Measurements from ENCODE around the gene SLC6A12. TPM values are rescaled to one million over a fixed set of nuclear protein-coding genes. Genes with fewer than 3 reads are reported as not detected.
"Not testable (repeated sequence)": the region's sequence is repeated elsewhere in the genome, so short reads cannot be mapped to it uniquely, and the experiment has no call there.

SLC6A12 gene
- total and polyA plus RNA-seq, 9 of the 15 experiments (the other 6 are each of a cell fraction or from before 2014, with no cell fraction given): not detected

DNA sequence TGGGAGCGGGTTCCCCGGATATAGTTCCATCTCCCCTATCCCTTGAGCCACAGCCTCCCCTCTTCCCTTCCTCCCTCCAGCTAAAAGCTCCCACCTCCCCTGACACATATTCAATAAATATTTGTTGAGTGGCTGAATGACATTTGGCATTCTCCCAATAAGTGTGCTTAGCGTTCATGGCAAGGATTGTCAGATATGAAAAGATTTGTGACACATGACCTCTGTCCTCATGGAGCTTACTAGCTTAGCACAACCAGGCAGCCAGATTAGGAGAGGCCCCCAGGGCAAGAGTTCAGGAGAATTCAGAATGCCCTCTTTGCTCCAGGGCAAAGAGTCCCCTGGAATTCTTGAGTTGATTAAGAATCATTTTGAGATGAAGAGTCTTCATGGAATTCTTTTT is 22.5 kb upstream of the SLC6A12 start:
- Histone ChIP-seq H3K9ac (ENCODE audit: insufficient read depth in 1 of 2, low read depth in 2 of 2, low read length in 2 of 2) (no peak overlapping the region), H3K27ac (ENCODE audit: extremely low read depth, low read depth, low read length) (no peak overlapping the region), H3K79me2 (ENCODE audit: control insufficient read depth, insufficient read depth, low read length) (no peaks in the 10 kb centered on the region), H3K27me3 (ENCODE audit: control insufficient read depth in 2 of 2, insufficient read depth in 2 of 2, low read length in 2 of 2) (peaks cover 4 to 36% of the 10 kb centered on the region in 2 experiments), H3K4me1 (replicated peaks in 1 of 2; ENCODE audit: control insufficient read depth in 2 of 2, insufficient read depth in 2 of 2, low read length in 2 of 2) (no peaks in the 10 kb centered on the region; a peak in 1 of 5 replicates), H2AFZ (ENCODE audit: low read depth, low read length) (no peak overlapping the region), H3K4me3 (no peak overlapping the region), H3K4me2 (ENCODE audit: insufficient read depth, low read length) (no peak overlapping the region), H3K9me3 (replicated peaks; ENCODE audit: control insufficient read depth, insufficient read depth, low read depth, low read length) (0 out of 2 replicates have a peak, but pooled peaks cover 1% of the 10 kb centered on the region), H4K20me1 (replicated peaks; ENCODE audit: control insufficient read depth, insufficient read depth, low read length) (no peaks in the 10 kb centered on the region), H3K36me3 (ENCODE audit: control insufficient read depth, insufficient read depth, low read length) (no peaks in the 10 kb centered on the region), H3K9me1 (ENCODE audit: control insufficient read depth, insufficient read depth, low read length) (no peaks in the 10 kb centered on the region)
- WGBS (ENCODE audit: insufficient coverage, low coverage, missing lambda C conversion rate): 24% methylated on average over 3 of the region's 3 CpGs
- no peak for FAIRE-seq
- ATAC-seq: no peak
- ChIA-PET CTCF (ENCODE audit: low intra/inter-chr PET ratio) (no interaction called here), POLR2A (no interaction called here)
- TF ChIP-seq GTF2F1 (IDR thresholded peaks at IDR 0.05; ENCODE audit: low read depth, low read length): no peak
- no peak for TF ChIP-seq MED1 (CRISPR knock-in tag; IDR thresholded peaks at IDR 0.05; ENCODE audit: borderline replicate concordance)
- TF ChIP-seq BRCA1 (IDR thresholded peaks at IDR 0.05): no peak
- TF ChIP-seq BRCA1 (CRISPR knock-in tag; IDR thresholded peaks at IDR 0.05): no peak
- TF ChIP-seq HNRNPLL (IDR thresholded peaks at IDR 0.05; ENCODE audit: low read depth, low read length, poor library complexity, severe bottlenecking): no peak
- no peak for TF ChIP-seq SAP30 (IDR thresholded peaks at IDR 0.05; ENCODE audit: borderline replicate concordance, insufficient read depth, low read depth, low read length, poor library complexity, severe bottlenecking)
- no peak for TF ChIP-seq ZNF384 (IDR thresholded peaks at IDR 0.05; ENCODE audit: low read depth, low read length)
- TF ChIP-seq ZNF174 (CRISPR knock-in tag; IDR thresholded peaks at IDR 0.05): no peak
- no peak for TF ChIP-seq ZNF133 (CRISPR knock-in tag; IDR thresholded peaks at IDR 0.05)
- no peak for TF ChIP-seq HCFC1 (IDR thresholded peaks at IDR 0.05; ENCODE audit: low read depth, low read length)
- TF ChIP-seq, protein P1, sequence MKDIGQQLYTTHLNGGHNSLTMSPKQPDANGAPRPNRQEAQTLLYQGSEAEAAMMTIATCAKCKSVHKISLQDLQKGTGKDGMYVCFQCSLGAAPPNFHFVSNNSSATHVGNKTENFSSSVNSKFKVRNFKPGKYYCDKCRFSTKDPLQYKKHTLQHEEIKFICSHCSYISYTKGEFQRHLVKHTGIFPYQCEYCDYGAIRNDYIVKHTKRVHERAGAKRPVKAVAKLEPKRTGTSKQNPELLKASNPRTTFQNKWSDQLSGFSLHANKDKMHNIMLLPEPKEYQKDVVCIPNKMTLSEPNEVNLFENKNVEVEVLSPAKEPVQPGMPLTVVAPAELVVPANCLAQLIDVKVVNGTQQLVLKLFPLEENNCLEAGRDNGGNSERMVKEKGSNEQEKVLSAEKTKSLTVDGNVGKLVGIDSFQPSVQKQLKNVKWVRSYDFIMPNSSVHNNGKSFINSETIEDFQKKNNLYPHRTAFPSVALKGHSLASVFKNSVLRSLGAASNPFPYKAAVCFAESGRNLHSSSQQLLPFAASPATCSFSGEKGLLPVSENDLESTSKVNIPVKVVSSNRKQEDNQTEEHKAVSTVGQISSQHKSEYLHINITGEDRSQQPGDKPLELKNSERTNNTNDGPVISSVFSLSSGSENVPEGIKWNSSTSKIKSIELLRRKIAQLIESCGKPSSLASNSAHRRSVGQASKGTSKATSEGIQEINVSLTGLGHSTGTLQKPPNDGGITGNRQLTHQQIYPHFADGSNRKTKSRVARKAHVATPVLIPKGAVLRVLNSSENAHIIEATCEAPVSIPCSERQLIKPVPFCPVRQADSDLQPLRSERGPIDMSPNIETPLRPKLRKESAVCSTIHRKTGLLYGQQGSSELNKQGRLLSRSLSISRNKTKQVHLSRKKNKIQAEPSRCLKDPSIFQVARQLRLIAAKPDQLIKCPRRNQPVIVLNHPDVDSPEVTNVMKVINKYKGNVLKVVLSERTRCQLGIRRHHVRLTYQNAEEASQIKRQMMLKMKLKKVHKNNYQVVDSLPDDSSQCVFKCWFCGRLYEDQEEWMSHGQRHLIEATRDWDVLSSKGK (CRISPR knock-in tag; IDR thresholded peaks at IDR 0.05): no peak
- TF ChIP-seq, protein P2, sequence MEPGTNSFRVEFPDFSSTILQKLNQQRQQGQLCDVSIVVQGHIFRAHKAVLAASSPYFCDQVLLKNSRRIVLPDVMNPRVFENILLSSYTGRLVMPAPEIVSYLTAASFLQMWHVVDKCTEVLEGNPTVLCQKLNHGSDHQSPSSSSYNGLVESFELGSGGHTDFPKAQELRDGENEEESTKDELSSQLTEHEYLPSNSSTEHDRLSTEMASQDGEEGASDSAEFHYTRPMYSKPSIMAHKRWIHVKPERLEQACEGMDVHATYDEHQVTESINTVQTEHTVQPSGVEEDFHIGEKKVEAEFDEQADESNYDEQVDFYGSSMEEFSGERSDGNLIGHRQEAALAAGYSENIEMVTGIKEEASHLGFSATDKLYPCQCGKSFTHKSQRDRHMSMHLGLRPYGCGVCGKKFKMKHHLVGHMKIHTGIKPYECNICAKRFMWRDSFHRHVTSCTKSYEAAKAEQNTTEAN (CRISPR knock-in tag; IDR thresholded peaks at IDR 0.05): no peak
- no peak for TF ChIP-seq MIER1 (IDR thresholded peaks at IDR 0.05; ENCODE audit: low read depth)
- TF ChIP-seq ZNF830 (CRISPR knock-in tag; IDR thresholded peaks at IDR 0.05): no peak
- no TSS peak for BruUV-seq (replicated peaks)
- intact Hi-C loops (cut with micrococcal nuclease): no loop called here
- no peak for DNase-seq (ENCODE audit: extremely low read depth in 1 of 4, low spot score in 3 of 4)
- in situ Hi-C loops (cut with MboI): no loop called here

DNA sequence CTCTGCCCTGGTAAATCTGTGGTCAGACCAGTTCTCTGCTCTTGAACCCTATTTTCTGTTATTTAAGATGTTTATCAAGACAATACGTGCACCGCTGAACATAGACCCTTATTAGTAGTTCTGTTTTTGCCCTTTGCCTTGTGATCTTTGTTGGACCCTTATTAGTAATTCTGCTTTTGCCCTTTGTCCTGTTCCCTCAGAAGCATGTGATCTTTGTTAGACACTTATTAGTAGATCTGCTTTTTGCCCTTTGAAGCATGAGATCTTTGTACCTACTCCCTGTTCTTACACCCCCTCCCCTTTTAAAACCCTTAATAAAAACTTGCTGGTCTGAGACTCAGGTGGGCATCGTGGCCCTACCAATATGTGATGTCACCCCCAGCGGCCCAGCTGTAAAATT is 22.0 kb upstream of the SLC6A12 start:
- H3K9ac ChIP-seq (ENCODE audit: insufficient read depth in 1 of 2, low read depth in 2 of 2, low read length in 2 of 2); H3K9me1 ChIP-seq (ENCODE audit: control insufficient read depth, insufficient read depth, low read length); intact Hi-C loops (cut with micrococcal nuclease); POLR2A ChIA-PET; H3K4me2 ChIP-seq (ENCODE audit: insufficient read depth, low read length); H3K36me3 ChIP-seq (ENCODE audit: control insufficient read depth, insufficient read depth, low read length); H2AFZ ChIP-seq (ENCODE audit: low read depth, low read length); DNase-seq (ENCODE audit: extremely low read depth in 1 of 4, low spot score in 3 of 4); H3K9me3 ChIP-seq (replicated peaks; ENCODE audit: control insufficient read depth, insufficient read depth, low read depth, low read length); in situ Hi-C loops (cut with MboI); ATAC-seq; BruUV-seq (replicated peaks); H3K27ac ChIP-seq (ENCODE audit: extremely low read depth, low read depth, low read length); CTCF ChIA-PET (ENCODE audit: low intra/inter-chr PET ratio); H3K79me2 ChIP-seq (ENCODE audit: control insufficient read depth, insufficient read depth, low read length); FAIRE-seq; H3K4me3 ChIP-seq; H4K20me1 ChIP-seq (replicated peaks; ENCODE audit: control insufficient read depth, insufficient read depth, low read length); H3K4me1 ChIP-seq (replicated peaks in 1 of 2; ENCODE audit: control insufficient read depth in 2 of 2, insufficient read depth in 2 of 2, low read length in 2 of 2): not testable (repeated sequence)
- WGBS (ENCODE audit: insufficient coverage, low coverage, missing lambda C conversion rate): 20% methylated on average over 4 of the region's 4 CpGs
- peaks cover 3 to 38% of the 10 kb centered on the region in 2 experiments for H3K27me3 ChIP-seq (ENCODE audit: control insufficient read depth in 2 of 2, insufficient read depth in 2 of 2, low read length in 2 of 2)
